PC-9 (cell line): Measurements from ENCODE around the gene MRFAP1.

Source experiments
- EZH2 ChIP-seq: fragments of 200-600 bp; sonication (generic); IDR thresholded peaks from 2 replicates; pipeline ENCODE4 v1.8.0; 2017; ENCODE audit warnings: antibody characterized with exemption, low read depth
- TF ChIP-seq, protein P1 (sequence below): fragments of 200-600 bp; sonication (generic); conservative IDR thresholded peaks from 2 replicates; pipeline ENCODE4 v1.6.1; 2017; ENCODE audit warnings: mixed run types, antibody characterized with exemption, mild to moderate bottlenecking, moderate library complexity

DNA sequence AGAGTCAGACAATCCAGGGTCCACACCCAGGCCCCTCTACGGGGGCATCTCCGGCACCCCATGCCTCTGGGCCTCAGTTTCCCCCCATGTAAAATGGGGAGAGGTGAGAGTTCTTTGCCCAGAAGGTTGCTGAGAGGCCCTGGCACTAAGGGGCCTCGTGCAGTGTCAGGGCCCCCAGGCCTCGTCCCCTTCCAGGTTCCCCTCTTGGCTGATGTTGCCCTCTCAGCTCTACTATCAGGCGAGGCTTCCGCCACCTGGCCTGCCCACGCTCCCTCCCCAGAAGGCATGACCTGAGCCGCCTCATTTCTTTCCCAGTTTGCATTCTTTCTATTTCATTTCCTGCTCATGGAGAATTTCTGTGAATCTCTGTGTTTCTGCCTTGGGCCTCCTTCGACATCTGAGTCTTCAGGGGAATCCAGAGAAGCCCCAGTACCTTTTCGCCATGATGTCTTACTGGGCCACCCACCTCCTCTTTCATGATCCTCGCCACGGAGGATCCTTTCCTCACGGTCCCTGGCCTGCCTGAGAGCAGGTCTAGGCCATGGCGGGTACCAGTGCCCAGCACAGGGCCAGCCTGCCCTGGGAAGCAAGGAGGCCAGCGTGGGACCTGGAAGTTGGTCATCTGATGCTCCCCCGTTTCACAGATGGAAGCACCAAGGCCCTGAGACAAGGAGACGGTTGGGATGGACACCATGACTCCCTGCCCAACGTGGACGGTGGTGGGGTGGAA, 21.9 kb upstream of the MRFAP1 start:
- TF ChIP-seq, protein P1, sequence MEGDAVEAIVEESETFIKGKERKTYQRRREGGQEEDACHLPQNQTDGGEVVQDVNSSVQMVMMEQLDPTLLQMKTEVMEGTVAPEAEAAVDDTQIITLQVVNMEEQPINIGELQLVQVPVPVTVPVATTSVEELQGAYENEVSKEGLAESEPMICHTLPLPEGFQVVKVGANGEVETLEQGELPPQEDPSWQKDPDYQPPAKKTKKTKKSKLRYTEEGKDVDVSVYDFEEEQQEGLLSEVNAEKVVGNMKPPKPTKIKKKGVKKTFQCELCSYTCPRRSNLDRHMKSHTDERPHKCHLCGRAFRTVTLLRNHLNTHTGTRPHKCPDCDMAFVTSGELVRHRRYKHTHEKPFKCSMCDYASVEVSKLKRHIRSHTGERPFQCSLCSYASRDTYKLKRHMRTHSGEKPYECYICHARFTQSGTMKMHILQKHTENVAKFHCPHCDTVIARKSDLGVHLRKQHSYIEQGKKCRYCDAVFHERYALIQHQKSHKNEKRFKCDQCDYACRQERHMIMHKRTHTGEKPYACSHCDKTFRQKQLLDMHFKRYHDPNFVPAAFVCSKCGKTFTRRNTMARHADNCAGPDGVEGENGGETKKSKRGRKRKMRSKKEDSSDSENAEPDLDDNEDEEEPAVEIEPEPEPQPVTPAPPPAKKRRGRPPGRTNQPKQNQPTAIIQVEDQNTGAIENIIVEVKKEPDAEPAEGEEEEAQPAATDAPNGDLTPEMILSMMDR: no peak
- TF ChIP-seq EZH2: no peak
